ENCODE data around the gene NOP14.

Gene NOP14

GRCh38 chr4:2927016-2927695 lies 36.0 kb downstream of the NOP14 start:
- TF ChIP-seq, protein P1, sequence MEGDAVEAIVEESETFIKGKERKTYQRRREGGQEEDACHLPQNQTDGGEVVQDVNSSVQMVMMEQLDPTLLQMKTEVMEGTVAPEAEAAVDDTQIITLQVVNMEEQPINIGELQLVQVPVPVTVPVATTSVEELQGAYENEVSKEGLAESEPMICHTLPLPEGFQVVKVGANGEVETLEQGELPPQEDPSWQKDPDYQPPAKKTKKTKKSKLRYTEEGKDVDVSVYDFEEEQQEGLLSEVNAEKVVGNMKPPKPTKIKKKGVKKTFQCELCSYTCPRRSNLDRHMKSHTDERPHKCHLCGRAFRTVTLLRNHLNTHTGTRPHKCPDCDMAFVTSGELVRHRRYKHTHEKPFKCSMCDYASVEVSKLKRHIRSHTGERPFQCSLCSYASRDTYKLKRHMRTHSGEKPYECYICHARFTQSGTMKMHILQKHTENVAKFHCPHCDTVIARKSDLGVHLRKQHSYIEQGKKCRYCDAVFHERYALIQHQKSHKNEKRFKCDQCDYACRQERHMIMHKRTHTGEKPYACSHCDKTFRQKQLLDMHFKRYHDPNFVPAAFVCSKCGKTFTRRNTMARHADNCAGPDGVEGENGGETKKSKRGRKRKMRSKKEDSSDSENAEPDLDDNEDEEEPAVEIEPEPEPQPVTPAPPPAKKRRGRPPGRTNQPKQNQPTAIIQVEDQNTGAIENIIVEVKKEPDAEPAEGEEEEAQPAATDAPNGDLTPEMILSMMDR (IDR thresholded peaks at IDR 0.05; ENCODE audit: unreplicated experiment in 3 of 3), result no peak
- H3K27ac Mint-ChIP-seq, result no peak overlapping the region
- peaks cover 45% of the 10 kb centered on the region for H3K36me3 Mint-ChIP-seq (ENCODE audit: low read depth)
- H3K4me1 Mint-ChIP-seq, result no peaks in the 10 kb centered on the region
- H3K27me3 Mint-ChIP-seq (ENCODE audit: low read depth), result no peaks in the 10 kb centered on the region
- H3K4me3 Mint-ChIP-seq, result no peak overlapping the region
- no peaks in the 10 kb centered on the region for H3K9me3 Mint-ChIP-seq

- no peaks in the 10 kb centered on the region for H3K4me1 Mint-ChIP-seq
- H3K36me3 Mint-ChIP-seq (ENCODE audit: low read depth), result peaks cover 54% of the 10 kb centered on the region
- H3K9me3 Mint-ChIP-seq, result no peaks in the 10 kb centered on the region
- TF ChIP-seq, protein P1 (IDR thresholded peaks at IDR 0.05; ENCODE audit: unreplicated experiment in 3 of 3), result no peak
- no peak overlapping the region for H3K4me3 Mint-ChIP-seq
- H3K27ac Mint-ChIP-seq, result no peak overlapping the region
- H3K27me3 Mint-ChIP-seq (ENCODE audit: low read depth), result no peaks in the 10 kb centered on the region
These were observed 37.0 kb downstream of the NOP14 start for GRCh38 chr4:2925931-2926860.

DNA sequence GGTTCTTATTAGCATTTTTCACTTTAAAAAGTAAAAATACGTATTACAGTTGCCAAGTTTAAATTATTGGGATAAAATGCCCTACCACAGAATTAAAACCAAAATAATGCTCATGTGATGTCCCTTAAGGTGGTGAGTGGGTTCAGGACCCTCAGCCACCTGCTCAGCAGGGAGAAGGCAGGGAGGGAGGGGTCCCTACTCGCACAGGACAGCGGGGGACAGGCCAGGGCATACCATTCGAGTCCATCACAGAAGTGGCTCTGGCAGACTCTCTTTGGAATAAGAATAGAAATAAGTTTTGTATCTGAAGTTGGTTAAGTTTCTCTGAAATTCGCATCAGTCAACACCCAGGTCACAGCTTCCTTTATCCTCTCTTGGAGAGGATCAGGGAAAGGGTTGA lies 37.7 kb downstream of the NOP14 start:
- TF ChIP-seq, protein P1 (IDR thresholded peaks at IDR 0.05; ENCODE audit: unreplicated experiment in 3 of 3), result no peak
- Mint-ChIP-seq H3K9me3 (peaks cover 4% of the 10 kb centered on the region), H3K4me1 (no peaks in the 10 kb centered on the region), H3K36me3 (ENCODE audit: low read depth) (peaks cover 60% of the 10 kb centered on the region), H3K4me3 (no peak overlapping the region), H3K27ac (no peak overlapping the region), H3K27me3 (ENCODE audit: low read depth) (no peaks in the 10 kb centered on the region)

- Mint-ChIP-seq H3K27me3 (ENCODE audit: low read depth) (peaks cover under 1% of the 10 kb centered on the region), H3K36me3 (ENCODE audit: low read depth) (peaks cover 67% of the 10 kb centered on the region), H3K4me3 (no peak overlapping the region), H3K4me1 (no peaks in the 10 kb centered on the region), H3K9me3 (peaks cover 11% of the 10 kb centered on the region), H3K27ac (peak overlapping the region in 1 of 3 experiments; percentile 49)
- TF ChIP-seq, protein P1 (IDR thresholded peaks at IDR 0.05; ENCODE audit: unreplicated experiment in 3 of 3), result no peak
These were observed 38.4 kb downstream of the NOP14 start for GRCh38 chr4:2924765-2925301.

- Mint-ChIP-seq H3K36me3 (ENCODE audit: low read depth) (peaks cover 72% of the 10 kb centered on the region), H3K27ac (peak overlapping the region in 1 of 3 experiments; percentile 49), H3K4me1 (no peaks in the 10 kb centered on the region), H3K27me3 (ENCODE audit: low read depth) (peaks cover 3% of the 10 kb centered on the region), H3K4me3 (no peak overlapping the region), H3K9me3 (peaks cover 16% of the 10 kb centered on the region)
- TF ChIP-seq, protein P1 (IDR thresholded peaks at IDR 0.05; ENCODE audit: unreplicated experiment in 3 of 3), result no peak
These were observed 38.9 kb downstream of the NOP14 start for GRCh38 chr4:2924286-2924685.

Measured in nephron (organoid).